NCI-H748 (cell line): ENCODE results near the gene TSPAN9.
A peak's percentile ranks its signal among the peaks of the same experiment; 100 is the strongest.

ENCODE experiments used
- DNase-seq: peaks from one replicate; lab custom pipeline; 2025; ENCODE audit not compliant: unreplicated experiment; lab: John Stamatoyannopoulos, UW

TSPAN9 gene

DNA sequence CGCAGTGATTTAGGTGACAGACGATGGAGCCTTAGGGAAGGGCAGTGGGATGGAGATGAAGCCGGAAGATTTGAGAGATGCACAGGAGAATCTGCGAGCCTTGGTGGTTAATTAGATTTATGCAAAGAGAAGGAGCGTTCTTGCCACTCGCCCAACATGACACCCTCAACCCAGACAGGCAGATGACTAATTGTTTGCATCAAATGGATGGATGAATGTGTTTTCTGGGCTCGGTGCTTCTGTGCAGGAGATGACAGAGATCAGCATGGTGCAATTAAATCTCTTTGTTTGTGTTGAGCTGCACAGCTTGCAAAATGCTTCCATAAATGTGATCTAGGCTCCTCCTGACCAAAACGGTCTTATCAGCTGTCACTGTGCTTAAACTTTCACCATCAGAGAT, 211.5 kb downstream of the TSPAN9 start:
- DNase-seq = peak; percentile 35

DNA sequence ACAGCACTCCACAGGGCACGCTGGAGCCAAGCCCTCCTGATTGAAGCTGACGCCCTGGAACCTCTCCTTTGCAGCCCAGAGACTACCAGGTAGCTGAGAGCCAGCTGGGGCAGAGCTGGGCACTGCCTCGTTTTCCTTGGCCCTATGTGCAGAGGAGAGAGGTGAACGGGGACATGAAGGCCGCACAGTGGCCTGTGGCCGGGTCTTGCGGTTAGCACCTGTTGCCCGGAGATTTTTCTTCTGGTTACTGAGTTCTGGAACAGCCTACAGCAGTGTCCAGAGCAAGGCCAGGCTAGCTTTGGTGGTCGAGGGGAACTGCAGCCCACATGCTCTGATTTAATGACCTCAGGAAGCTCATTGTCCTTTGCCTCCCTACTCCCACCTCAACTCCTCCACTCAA, 212.5 kb downstream of the TSPAN9 start:
- no peak for DNase-seq

DNA sequence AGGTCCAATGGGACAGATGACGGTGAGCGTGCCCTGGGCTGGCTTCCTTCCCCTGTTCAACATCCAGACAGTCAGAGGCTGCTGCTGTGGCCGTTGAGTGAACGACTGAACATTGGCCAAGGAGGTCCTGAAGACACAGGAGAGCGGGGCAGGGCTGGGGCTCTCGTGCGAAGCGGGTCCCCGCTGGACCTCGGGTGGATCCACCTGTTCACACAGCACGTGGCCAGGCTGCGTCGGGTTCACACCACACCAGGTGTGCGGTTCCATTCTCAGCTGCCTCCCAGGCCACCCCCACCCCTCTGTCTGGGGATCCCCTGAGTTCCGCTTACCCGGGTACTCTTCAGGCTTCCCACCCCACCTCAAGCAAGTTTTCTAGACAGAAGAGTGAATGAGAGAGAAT, 214.8 kb downstream of the TSPAN9 start:
- DNase-seq = no peak

DNA sequence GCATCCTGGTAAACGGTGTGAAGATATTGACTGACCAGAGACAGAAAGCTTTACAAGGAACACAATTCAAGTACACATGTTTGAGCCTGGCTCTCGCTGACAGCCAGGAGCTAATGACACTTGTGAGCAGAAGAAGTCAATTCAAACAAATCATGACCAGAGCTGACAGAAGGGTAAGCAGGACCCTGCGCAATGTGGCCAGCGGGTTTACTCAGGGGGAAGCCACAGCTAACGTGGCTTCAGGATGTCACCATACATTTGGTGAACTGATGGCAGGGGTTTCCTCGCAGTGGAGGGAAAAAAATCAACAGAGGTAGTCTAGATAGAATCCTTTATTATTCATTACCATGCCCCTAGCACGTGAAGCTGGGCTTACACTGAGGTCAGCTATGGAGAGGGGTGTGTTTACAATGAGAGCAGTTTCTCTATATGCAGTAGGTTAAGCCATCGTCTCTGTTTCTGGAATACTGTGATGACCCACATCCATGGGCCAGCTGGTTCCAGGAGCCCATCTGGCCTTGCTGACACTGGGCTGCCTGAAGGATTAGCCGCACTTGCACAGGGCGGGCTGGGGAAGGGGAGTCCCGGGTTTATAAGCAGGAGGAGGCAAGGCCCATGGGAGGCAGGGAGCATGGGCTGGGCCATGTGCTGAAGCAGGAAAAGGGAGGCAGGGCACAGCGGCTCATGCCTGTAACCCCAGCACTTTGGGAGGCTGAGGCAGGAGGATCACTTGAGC, 215.7 kb downstream of the TSPAN9 start:
- DNase-seq = no peak

DNA sequence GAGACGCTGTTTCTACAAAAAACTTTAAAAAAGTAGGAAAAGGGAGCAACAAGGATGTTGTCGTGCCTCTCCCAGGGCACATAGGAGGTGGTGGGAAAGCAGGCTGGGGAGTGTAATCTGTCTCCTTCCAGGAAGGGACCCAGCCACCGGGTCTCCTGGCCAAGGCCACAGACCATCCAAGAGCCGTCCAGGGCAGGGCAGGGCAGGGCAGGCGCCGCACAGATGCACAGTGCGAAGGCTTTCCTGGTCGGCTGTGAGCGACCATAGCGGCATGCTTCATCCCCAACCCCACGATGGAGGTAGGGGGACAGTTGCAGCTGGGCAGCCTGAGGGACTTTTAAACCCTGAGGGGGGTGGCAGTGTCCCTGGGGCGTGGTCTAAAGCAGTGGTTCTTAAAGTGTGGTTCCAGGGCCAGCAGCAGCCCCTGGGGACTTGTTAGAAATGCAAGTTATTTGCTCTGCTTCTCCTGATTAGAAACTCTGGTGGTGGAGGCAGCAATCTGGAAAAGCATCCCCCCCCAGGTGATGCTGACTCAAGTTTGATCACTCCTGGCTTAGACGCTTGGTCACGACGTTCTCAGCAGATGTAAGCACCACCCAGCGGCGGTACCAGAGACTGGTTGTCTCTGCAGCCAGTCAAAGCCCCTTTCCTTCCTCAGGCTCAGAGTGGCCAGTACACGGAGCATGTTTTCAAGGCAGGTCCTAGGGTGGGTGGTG, 216.4 kb downstream of the TSPAN9 start:
- no peak for DNase-seq

DNA sequence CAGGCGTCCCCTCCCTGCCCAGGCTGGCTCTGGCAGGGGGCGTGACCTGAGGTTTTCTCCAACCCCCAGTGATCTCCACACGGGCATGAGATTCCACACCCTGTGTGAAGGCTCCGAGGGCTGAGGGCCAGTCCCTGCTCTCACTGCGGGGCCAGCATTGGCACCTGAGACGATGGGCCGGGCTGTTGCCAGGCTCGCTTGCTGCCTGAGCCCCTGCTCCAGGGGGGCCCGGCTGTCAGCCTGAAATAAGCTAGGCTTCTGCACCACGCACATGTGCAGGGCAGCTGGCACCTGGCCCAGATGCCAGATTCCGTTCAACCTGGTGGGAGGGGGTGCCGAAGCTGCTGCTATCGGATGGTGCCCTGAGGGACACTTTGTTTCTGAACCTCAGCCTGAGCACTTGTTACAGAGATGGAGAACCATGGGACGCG, 217.3 kb downstream of the TSPAN9 start:
- no peak for DNase-seq

DNA sequence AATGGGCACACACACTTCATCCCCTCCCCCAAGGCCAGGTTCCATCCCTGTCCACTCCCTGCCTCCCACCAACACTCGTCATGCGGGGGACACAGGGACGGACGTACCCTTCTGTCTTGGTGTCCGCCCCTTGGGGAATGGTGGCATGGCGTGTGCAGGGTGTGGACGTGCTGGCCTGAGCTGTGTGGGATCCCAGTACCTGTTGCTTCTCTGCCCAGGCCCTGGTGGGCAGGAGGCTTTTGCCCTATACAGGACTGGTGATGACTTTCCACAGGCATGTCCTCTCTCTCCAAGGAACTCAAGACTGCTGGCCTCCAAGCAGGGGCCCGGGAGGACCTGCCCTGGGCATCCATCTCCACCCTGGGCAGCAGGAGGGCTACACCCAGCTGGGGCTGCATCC, 218.0 kb downstream of the TSPAN9 start:
- no peak for DNase-seq

DNA sequence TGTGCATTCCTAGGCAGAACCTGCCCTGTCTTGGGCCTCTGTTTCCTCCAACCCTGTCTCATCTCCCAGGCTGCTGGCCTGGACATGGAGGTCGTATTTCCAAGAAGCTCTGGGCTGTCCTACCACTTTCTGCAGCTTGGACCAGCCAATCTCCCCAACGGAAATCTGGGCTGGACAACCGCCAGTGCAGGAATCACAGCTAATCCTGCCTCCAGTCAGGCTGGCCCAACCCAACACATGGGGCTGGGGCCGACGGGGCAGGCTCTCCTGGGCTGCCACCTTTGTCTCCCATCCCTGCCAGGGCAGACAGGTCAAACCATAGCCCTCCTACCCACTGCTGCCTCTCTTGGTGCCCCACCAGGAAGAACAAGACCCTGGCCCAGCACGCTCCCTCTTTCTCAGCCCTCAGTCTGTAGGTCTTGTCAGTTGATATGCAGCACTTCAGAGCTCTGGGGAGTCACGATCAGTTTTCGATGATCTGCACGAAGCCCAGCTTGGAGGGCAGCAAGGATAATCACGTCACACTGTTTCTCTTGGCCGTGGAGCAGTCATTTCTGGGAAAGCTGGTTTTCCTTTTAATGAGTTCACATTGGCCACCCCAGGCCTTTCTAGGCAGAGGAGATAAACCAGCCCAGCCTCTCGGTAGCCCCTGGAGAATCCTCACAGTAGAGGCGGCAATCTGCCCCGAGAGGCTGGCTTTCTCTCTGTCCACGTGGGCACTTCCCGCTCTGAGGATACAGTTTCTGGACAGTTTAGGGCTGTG, 218.6 kb downstream of the TSPAN9 start:
- no peak for DNase-seq

DNA sequence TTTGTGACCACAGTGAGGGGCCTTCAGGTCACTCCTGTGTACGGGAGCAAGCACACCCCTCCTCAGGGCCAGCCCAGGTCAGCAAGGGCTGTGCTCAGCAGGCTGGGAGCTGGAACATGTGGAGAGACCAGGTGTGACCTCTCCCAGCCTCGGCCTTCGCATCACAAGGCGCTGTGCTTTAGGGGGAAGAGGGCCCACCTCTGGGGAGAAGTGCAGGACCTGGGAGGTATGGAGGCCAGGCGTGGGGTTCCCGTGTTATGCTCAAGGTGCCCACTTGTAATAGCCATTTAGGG, 219.2 kb downstream of the TSPAN9 start:
- DNase-seq = no peak

DNA sequence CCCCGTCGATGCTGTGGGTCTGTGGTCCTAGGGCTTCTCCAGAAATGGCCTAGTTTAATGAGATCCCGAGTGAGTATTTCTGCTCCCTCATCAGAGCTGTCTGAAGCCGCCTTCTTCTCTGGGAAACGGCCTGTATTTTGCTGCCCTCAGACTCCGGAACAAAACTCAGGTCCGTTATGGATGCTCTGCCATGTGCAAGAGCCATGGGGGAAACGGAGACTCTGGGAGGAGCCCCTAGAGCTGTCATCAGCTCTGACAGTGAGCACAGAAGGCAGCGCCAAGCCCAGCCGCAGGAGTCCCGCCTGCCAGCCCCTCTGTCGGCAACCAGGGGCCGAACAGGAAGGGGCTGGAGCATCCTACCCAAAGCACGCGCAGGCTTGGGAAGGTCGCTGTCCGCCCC, 221.4 kb downstream of the TSPAN9 start:
- no peak for DNase-seq

DNA sequence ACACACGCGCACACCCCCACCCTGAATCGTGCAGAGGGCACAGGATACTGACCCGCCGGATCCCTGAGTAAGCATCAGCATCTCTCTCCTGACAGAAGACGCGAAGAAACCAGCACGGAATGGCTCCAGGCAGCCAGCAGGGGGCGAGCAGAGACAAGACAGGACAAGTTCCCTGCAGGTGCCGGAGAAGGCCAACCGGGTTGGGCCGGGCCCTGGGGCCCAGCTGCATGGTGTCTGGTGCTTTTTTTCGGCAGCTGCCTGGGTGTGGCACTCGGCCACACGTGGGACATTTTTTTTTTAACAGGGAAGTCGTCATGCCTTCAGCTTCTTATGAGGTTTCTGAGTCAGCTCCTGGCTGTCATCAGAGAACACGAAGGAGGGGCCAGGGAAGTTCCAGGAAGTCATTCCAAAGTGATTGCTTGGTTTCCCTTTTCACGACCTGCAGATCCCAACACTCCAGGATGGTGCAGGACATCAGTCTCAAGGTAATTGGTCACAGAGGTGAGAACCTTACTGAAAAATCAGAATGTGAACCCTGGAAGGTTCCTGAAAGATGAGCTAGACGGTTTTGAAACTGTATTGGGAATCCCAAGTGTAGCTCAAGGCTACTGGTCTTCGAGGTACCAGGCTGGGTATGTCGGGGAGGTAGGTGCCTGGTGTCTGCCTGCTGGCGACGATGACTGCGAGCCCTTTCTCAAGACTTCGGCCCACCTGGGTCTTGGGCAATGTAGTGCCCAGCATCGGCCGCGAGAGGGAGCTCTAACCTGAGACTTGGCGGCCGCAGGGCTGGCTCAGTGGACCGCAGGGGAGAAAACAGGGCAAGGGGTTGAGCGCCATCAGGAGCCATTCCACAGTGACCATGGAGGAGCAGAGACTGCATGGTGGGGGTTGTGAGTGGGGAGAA, 223.0 kb downstream of the TSPAN9 start:
- DNase-seq = peak; percentile 84

DNA sequence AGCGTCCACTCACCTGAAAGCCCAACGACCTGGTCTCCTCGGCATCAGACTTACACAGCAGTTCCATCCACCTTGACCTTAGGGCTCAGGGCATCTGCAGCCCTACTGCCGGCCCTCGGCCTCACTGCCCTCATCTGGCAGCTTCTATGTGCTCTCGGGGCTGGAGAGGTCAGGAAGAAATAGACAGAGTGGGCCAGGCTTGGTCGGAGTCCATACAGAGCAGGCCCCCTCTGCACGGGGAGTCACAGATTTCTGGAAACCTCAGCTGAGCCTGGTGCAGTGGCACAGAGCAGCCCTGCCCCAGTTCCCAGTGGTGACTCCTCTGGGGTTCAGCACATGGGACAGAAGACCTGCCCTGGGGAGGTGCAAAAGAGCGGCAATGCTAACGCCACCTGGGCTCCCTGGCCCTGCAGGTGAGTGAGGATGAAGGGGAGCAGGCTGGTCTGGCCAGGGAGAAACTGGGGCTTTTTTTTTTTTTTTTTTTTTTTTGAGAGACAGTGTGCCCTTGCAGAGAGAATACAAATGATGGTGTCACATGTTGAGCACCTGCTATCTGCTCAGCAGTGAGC, 223.7 kb downstream of the TSPAN9 start:
- no peak for DNase-seq

DNA sequence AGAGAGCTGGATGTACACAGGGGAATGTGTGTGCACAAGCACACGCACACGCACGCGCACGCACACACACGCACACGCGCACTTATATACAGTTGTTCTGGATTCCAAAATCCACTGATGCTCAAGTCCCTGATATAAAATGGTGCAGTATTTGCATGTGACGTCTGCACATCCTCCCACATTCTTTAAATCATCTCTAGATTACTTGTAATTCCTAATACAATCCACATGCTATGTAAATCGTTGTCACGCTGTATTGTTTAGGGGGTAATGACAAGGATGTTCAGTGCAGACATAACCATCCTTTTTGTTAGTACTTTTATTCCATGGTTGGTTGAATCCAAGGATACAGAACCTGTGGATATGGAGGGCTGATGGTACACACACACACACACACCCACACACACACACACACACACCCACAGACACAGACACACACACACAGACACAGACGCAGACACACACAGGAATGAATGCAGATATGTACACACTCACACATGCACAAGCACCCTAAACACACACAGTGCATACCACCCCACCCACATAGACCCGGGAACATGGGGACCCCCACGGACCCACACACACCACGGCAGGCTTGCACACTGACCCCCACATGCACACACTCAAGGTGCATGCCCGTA, 225.3 kb downstream of the TSPAN9 start:
- no peak for DNase-seq

DNA sequence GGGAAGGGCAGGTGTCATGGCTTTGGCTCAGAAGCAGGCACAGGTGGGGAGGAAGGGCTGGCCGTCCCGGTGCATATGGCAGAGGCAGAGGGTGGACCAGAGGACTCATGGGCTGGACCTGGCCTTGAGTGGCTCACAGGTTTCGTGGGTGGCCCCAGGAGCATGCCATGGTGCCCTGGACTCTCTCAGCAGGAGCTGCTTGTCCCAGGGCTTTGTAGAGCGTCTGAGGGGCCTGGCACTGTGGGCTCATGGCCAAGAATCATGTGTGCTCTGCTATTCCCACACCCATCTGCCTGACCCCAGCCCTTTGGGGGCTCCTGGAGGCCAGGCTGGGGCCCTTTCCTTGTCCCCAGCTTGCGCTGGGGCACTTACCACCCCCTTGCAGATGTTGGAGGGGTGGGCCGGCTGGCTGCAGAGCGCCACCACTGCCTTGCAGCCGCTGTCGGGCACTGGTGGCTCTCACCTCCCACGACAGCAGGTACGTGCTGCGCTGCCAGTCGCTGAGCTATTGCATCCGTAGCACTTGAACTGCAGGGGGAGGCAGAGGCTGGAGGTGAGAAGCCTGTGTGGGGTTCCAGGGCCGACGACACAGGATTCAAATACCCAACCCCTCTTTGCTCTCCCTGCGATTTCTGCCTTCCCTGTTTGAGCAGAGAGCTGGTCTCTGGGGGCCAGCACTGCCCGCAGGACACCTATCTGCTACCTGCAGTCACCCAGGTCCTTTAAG, 226.4 kb downstream of the TSPAN9 start:
- DNase-seq = peak; percentile 74

DNA sequence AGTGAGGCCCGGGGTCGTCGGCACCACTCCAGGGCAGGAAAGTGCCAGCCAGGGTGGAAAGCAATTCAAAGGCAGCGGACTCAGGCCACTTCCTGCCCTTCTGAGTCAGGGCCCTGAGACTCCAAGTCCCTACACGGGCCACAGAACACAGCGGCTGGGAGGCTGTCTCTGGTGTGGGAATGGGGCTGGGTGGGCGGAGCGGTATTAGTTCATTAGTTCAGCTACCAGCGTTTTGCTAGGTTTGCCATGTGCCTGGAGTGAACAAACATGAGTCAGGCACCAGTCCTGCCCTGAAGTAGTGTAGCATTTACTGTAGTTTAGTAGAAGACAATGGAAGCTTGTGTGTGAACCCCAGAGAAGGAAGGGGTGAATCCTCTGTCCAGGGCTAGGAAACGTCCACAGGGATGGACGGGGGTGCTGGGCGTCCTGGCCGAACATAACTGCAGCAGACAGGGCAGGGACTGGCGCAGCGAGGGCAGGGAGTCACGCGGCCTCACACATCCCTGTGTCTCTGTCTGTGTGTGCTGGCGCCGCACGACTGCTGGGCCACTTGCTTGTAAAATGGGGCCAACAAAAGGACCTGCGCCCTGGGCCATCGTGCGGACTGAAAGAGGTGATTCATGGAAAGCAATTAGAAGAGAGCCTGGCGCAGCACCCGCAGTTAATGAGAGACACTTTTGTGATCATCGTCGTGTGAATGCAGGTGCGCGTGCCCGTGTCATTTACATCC, 227.4 kb downstream of the TSPAN9 start:
- DNase-seq = peak; percentile 92

DNA sequence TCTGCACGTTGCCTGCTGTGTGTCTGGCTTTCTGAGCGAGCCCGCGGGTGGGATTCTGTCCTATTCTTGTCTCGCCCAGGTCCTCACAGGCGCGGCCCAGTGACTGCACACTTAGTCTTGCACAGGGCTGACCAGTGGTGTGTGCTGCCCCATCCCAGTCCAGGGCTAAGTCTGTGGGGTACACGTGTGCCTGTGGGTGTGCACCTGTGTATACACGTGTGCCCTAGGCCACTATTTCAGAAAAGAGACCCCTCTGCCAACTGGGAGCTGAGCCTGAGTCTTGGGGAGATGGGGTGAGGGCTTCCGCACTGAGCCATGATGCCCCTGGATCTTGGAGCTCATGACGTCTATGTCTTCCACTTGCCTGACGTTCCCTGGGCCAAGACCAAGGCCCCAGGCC, 228.3 kb downstream of the TSPAN9 start:
- DNase-seq = no peak

DNA sequence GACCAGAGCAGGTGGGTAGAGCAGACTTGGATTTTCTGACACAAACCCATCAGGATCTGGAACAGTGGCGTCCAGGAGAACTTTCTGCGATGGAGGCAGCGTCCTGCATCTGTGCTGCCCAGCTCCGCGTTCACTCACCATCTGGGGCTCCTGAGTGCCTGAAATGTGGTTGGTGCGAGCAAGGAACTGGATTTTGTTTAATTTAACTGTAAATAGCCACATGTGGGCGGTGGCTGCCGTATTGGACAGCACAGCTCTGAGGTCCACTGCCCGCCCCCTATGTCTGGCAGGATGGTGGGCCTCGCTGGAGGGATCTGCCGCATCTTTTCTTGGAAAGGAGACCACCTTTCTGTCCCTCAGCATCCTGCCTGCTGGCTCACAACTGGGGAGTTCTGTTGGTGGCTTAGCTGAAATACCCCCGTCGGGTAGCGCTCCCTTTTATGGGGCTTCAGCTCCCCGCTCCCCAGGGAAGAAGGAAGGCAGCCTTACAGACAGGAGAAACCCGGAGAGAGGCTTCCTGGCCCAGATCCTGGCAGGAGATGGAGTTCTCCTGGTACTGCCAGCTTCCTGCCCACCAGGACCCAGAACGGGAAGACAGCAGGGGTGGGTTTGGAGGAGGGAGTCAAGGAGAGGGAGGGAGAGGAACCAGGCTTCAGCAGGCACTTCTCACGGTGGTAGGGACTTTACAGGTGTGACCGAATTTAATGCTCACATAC, 228.9 kb downstream of the TSPAN9 start:
- no peak for DNase-seq

DNA sequence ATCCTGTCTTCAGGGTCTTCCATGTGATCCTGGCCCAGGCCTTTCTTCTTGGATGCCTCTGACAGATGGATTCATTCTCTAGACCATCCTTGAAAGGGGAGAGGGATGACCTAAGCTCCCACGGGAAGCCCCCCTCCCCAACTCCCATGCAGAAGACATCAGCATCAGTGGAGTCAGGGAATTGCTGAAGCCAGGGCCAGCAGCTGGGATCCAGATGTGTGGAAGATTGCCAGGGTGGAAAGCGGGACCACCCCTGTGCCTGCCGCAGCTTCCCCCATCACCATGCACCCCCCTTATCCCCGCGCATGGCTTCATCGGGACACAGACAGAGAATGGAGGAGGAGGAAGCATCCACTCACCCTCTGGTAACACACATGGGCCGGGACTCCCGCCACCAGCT, 230.2 kb downstream of the TSPAN9 start:
- no peak for DNase-seq
